OCI-LY1 (cell line): Measurements from ENCODE around the gene MEG3.

Experiments used
- CTCF ChIP-seq: fragments of 200-600 bp; sonication (generic), shearing (Covaris generic); IDR thresholded peaks from 2 replicates; pipeline ENCODE4 v1.5.1; 2017; ENCODE audit warnings: mild to moderate bottlenecking, antibody characterized with exemption, low read length, moderate library complexity, mixed read lengths
- EZH2 ChIP-seq: fragments of 200-600 bp; sonication (generic), shearing (Covaris generic); IDR thresholded peaks from 2 replicates; pipeline ENCODE4 v1.8.0; 2017; ENCODE audit warnings: borderline replicate concordance, mixed run types, mild to moderate bottlenecking, antibody characterized with exemption, low read length, moderate library complexity, mixed read lengths

- TF ChIP-seq CTCF, result no peak
- TF ChIP-seq EZH2, result no peak
Measured at GRCh38 chr14:100891501-100892445, 65.9 kb downstream of the MEG3 start.
